Measurements from ENCODE around the gene OPCML. TPM values are rescaled to one million over a fixed set of nuclear protein-coding genes. Genes with fewer than 3 reads are reported as not detected.

Gene OPCML
- polyA plus RNA-seq, 3 donors, result not detected

DNA sequence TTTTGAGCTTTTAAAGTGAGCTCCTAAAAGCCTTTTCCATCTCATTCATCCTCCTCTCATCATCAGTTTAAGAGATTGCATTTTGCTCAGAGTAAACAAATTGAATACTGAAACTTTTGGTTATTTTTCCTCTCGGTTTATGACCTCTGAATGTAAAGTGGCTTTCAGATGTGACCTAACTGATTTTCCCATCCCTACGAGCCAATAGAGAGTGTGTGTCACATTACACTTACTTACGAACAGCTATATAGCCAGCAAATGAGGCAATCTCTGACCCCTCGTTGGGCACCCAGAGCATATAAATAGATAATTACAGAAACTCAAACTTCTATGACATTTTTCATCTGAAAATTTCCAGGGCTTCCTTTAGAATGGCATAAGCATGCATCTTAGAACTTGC, 317.7 kb downstream of the OPCML start:
- H3K4me1 Mint-ChIP-seq, result peaks cover 2% of the 10 kb centered on the region
- H3K4me2 ChIP-seq (replicated peaks; ENCODE audit: extremely low read depth, low read length, poor library complexity, severe bottlenecking), result no peak overlapping the region
- TF ChIP-seq, protein P1, sequence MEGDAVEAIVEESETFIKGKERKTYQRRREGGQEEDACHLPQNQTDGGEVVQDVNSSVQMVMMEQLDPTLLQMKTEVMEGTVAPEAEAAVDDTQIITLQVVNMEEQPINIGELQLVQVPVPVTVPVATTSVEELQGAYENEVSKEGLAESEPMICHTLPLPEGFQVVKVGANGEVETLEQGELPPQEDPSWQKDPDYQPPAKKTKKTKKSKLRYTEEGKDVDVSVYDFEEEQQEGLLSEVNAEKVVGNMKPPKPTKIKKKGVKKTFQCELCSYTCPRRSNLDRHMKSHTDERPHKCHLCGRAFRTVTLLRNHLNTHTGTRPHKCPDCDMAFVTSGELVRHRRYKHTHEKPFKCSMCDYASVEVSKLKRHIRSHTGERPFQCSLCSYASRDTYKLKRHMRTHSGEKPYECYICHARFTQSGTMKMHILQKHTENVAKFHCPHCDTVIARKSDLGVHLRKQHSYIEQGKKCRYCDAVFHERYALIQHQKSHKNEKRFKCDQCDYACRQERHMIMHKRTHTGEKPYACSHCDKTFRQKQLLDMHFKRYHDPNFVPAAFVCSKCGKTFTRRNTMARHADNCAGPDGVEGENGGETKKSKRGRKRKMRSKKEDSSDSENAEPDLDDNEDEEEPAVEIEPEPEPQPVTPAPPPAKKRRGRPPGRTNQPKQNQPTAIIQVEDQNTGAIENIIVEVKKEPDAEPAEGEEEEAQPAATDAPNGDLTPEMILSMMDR (IDR thresholded peaks at IDR 0.05), result no peak
- no peaks in the 10 kb centered on the region for H3K79me2 ChIP-seq (ENCODE audit: insufficient read depth, low read length)
- no peak overlapping the region for H3K27ac ChIP-seq (ENCODE audit: low read depth in 1 of 2, low read length in 2 of 2)
- no peak for DNase-seq
- H3K27me3 Mint-ChIP-seq (ENCODE audit: low read depth in 3 of 3), result peaks cover 5 to 23% (median 8%) of the 10 kb centered on the region in 3 donors
- peaks cover 2% of the 10 kb centered on the region in 2 donors for H3K4me1 ChIP-seq (ENCODE audit: control insufficient read depth in 1 of 2, insufficient read depth in 2 of 2, low read length in 2 of 2)
- intact Hi-C loops (cut with micrococcal nuclease), result no loop called here
- H3K9ac ChIP-seq (ENCODE audit: insufficient read depth, low read length, poor library complexity, severe bottlenecking), result no peak overlapping the region
- H3K9me3 Mint-ChIP-seq, result peaks cover 0 to 2% (median 0%) of the 10 kb centered on the region in 7 donors
- H3K4me3 ChIP-seq (replicated peaks in 1 of 3; ENCODE audit: low read depth in 2 of 3, low read length in 3 of 3), result no peak overlapping the region
- no peaks in the 10 kb centered on the region for H4K20me1 ChIP-seq (ENCODE audit: insufficient read depth, low read length)
- no CpG with 5 or more reads among the region's 4 CpGs for WGBS (ENCODE audit: insufficient coverage)
- H3K9me3 ChIP-seq (replicated peaks in 1 of 2; ENCODE audit: control insufficient read depth in 1 of 2, insufficient read depth in 1 of 2, low read length in 2 of 2), result no peaks in the 10 kb centered on the region
- no peak overlapping the region for H3K4me3 Mint-ChIP-seq
- no peaks in the 10 kb centered on the region for H3K36me3 ChIP-seq (replicated peaks in 1 of 2; ENCODE audit: control insufficient read depth in 1 of 2, insufficient read depth in 2 of 2, low read length in 2 of 2)
- peaks cover 0 to 12% of the 10 kb centered on the region in 2 donors for H3K27me3 ChIP-seq (ENCODE audit: control insufficient read depth in 2 of 2, insufficient read depth in 2 of 2, low read length in 2 of 2)
- H3K36me3 Mint-ChIP-seq, result no peaks in the 10 kb centered on the region
- no peak overlapping the region for H2AFZ ChIP-seq (ENCODE audit: insufficient read depth, low read depth, low read length, poor library complexity, severe bottlenecking)
- no peak overlapping the region for H3K27ac Mint-ChIP-seq

DNA sequence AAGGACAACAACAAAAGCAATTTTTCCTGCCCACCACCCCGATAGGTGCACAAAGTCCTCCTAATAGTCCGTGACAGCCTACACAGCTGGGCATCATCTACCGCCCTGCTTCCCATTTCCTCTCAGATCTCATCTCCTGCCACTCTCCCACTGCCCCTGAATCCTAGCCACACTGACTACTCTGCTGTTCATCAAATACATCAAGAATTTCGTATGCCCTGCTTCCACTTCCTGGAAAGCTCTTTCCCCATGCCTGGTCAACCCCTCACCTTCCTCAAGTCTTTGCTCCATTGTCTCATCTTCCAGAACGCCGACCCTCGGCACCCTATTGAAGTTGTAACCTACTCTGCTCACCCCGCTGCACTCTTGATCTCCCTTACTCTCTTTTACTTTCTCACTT, 320.1 kb downstream of the OPCML start:
- no peak overlapping the region for H2AFZ ChIP-seq (ENCODE audit: insufficient read depth, low read depth, low read length, poor library complexity, severe bottlenecking)
- no peak overlapping the region for H3K27ac Mint-ChIP-seq
- no peaks in the 10 kb centered on the region for H3K9me3 ChIP-seq (replicated peaks in 1 of 2; ENCODE audit: control insufficient read depth in 1 of 2, insufficient read depth in 1 of 2, low read length in 2 of 2)
- no peaks in the 10 kb centered on the region for H3K4me1 Mint-ChIP-seq
- DNase-seq, result no peak
- H3K27me3 Mint-ChIP-seq (ENCODE audit: low read depth in 3 of 3), result peaks cover 5 to 11% (median 7%) of the 10 kb centered on the region in 3 donors
- no peaks in the 10 kb centered on the region for H3K79me2 ChIP-seq (ENCODE audit: insufficient read depth, low read length)
- no peak overlapping the region for H3K4me3 ChIP-seq (replicated peaks in 1 of 3; ENCODE audit: low read depth in 2 of 3, low read length in 3 of 3)
- TF ChIP-seq, protein P1 (IDR thresholded peaks at IDR 0.05), result no peak
- no peak overlapping the region for H3K9ac ChIP-seq (ENCODE audit: insufficient read depth, low read length, poor library complexity, severe bottlenecking)
- H3K27me3 ChIP-seq (ENCODE audit: control insufficient read depth in 2 of 2, insufficient read depth in 2 of 2, low read length in 2 of 2), result peaks cover 0 to 12% of the 10 kb centered on the region in 2 donors
- H3K27ac ChIP-seq (ENCODE audit: low read depth in 1 of 2, low read length in 2 of 2), result no peak overlapping the region
- peaks cover 0 to 2% (median 0%) of the 10 kb centered on the region in 7 donors for H3K9me3 Mint-ChIP-seq
- intact Hi-C loops (cut with micrococcal nuclease), result no loop called here
- no peaks in the 10 kb centered on the region for H3K4me1 ChIP-seq (ENCODE audit: control insufficient read depth in 1 of 2, insufficient read depth in 2 of 2, low read length in 2 of 2)
- no peaks in the 10 kb centered on the region for H4K20me1 ChIP-seq (ENCODE audit: insufficient read depth, low read length)
- WGBS (ENCODE audit: insufficient coverage), result 84% methylated on average over 8 of the region's 8 CpGs
- no peaks in the 10 kb centered on the region for H3K36me3 ChIP-seq (replicated peaks in 1 of 2; ENCODE audit: control insufficient read depth in 1 of 2, insufficient read depth in 2 of 2, low read length in 2 of 2)
- H3K36me3 Mint-ChIP-seq, result no peaks in the 10 kb centered on the region
- H3K4me3 Mint-ChIP-seq, result no peak overlapping the region
- no peak overlapping the region for H3K4me2 ChIP-seq (replicated peaks; ENCODE audit: extremely low read depth, low read length, poor library complexity, severe bottlenecking)
